K562 (cell line): ENCODE data around the gene MICOS13. TPM values are rescaled to one million over a fixed set of nuclear protein-coding genes. Genes with fewer than 3 reads are reported as not detected.

ENCODE experiments used
- ARID2 ChIP-seq: fragments of 450-650 bp; IDR thresholded peaks from 2 replicates; pipeline ENCODE4 v1.6.1; 2017; ENCODE audit warnings: antibody characterized with exemption, mild to moderate bottlenecking
- CREB5 ChIP-seq: fragments of 250-450 bp; sonication (Bioruptor Pico); IDR thresholded peaks from 2 replicates; pipeline ENCODE4 v1.5.0; 2020; ENCODE audit warnings: mild to moderate bottlenecking
- CREBBP ChIP-seq: IDR thresholded peaks from one replicate; pipeline ENCODE4 v1.6.1; 2012; ENCODE audit warnings: low read depth, mild to moderate bottlenecking, control low read depth, inconsistent platforms, low read length
- MCM5 ChIP-seq: fragments of 450-650 bp; IDR thresholded peaks from 2 replicates; pipeline ENCODE4 v1.6.1; 2016; ENCODE audit warnings: low read depth
- MCM7 ChIP-seq, 2 experiments: fragments of 450-650 bp; IDR thresholded peaks; 2 replicates each; pipeline ENCODE4 v1.6.1; 2016 to 2018
- MITF ChIP-seq: IDR thresholded peaks from 2 replicates; pipeline ENCODE4 v1.6.1; 2014; ENCODE audit warnings: antibody characterized with exemption
- NELFE ChIP-seq: IDR thresholded peaks from 2 replicates; pipeline ENCODE4 v1.6.1; 2011; ENCODE audit warnings: mild to moderate bottlenecking; ENCODE audit not compliant: insufficient read depth, insufficient read length
- NEUROD1 ChIP-seq: fragments of 150-350 bp; IDR thresholded peaks from 2 replicates; pipeline ENCODE4 v1.6.1; 2014; ENCODE audit warnings: borderline replicate concordance, low read length, low read depth; ENCODE audit not compliant: partially characterized antibody
- PKNOX1 ChIP-seq: fragments of 450-650 bp; IDR thresholded peaks from 2 replicates; pipeline ENCODE4 v1.6.1; 2016
- WHSC1 ChIP-seq: IDR thresholded peaks from one replicate; pipeline ENCODE4 v1.6.1; 2012; ENCODE audit warnings: low read length, control low read depth, inconsistent platforms
- ZBTB49 ChIP-seq: sonication (generic); formaldehyde crosslinking; IDR thresholded peaks from 2 replicates; pipeline ENCODE4 v1.8.0; 2022; ENCODE audit warnings: missing genetic modification reagents, mild to moderate bottlenecking, borderline replicate concordance
- ZMIZ1 ChIP-seq, 2 experiments: fragments of 150-350 bp in 1 of 2; IDR thresholded peaks; 2 replicates each; pipeline ENCODE4 v1.6.1; 2012 to 2016; ENCODE audit warnings: low read depth in 2 of 2, low read length in 2 of 2, mild to moderate bottlenecking in 1 of 2, moderate library complexity in 1 of 2
- ZNF639 ChIP-seq, 2 experiments: fragments of 200-800 bp in 1 of 2; sonication (Bioruptor generic) in 1 of 2; sonication (generic) in 1 of 2; formaldehyde crosslinking in 1 of 2; IDR thresholded peaks in 1 of 2; conservative IDR thresholded peaks in 1 of 2; 2 replicates each; pipeline versions ENCODE4 v1.5.0 to v1.6.1; 2016 to 2020; ENCODE audit warnings: missing compliant biosample characterization in 1 of 2, missing genetic modification characterization in 1 of 2, missing genetic modification reagents in 1 of 2
- polyA plus RNA-seq, 8 experiments: library from polyadenylated mRNA; depleted of rRNA in 4 of 8; stranded (reverse) in 5 of 8; unstranded in 3 of 8; fragments of >200 nt; fragmentation: Nextera tagmentation in 2 of 8; fragmentation: Illumina TruSeq in 1 of 8; extraction: Ambion mirVana in 2 of 8; extraction: Trizol in 1 of 8; gene quantifications; 2 replicates each; pipeline versions ENCODE4 v1.2.1 to v1.2.3, GENCODE V29; 2011 to 2014; ENCODE audit warnings: inconsistent platforms in 1 of 8, missing spikeins in 1 of 8
- total RNA-seq, 7 experiments: library from RNA; depleted of rRNA in 6 of 7; stranded (reverse); fragments of >200 nt in 6 of 7; fragmentation: Illumina TruSeq in 2 of 7; extraction: Trizol in 2 of 7; gene quantifications; 2 replicates each; pipeline versions ENCODE4 v1.2.1 to v1.2.3, GENCODE V29; 2011 to 2021; ENCODE audit warnings: low replicate concordance in 1 of 7

The MICOS13 gene
- total and polyA plus RNA-seq, 9 of the 15 experiments (the other 6 are each of a cell fraction or from before 2014, with no cell fraction given) = 15.5 to 220 (median 49.4) TPM

GRCh38 chr19:5681391-5682106 lies 1.2 kb upstream of the MICOS13 start (continued):
- TF ChIP-seq ZMIZ1 (IDR thresholded peaks at IDR 0.05; ENCODE audit: low read depth in 2 of 2, low read length in 2 of 2) = no peak
- TF ChIP-seq NELFE = no peak
- no peak for TF ChIP-seq NEUROD1
- no peak for TF ChIP-seq CREB5 (CRISPR knock-in tag)
- TF ChIP-seq WHSC1 = no peak
- no peak for TF ChIP-seq ZNF639 (CRISPR knock-in tag; conservative IDR thresholded peaks at IDR 0.05 in 1 of 2, IDR thresholded peaks at IDR 0.05 in 1 of 2)
- TF ChIP-seq MCM5 = no peak
- peak; percentile 31; the same call in 1 of the 2 replicates for TF ChIP-seq PKNOX1
- 0 out of 4 replicates have a peak, but pooled peaks have one; percentile 14 to 49 for TF ChIP-seq MCM7 (IDR thresholded peaks at IDR 0.05)
- no peak for TF ChIP-seq ZBTB49
- no peak for TF ChIP-seq MITF
- peak; percentile 19; the same call in 1 of the 2 replicates for TF ChIP-seq ARID2
- TF ChIP-seq CREBBP = no peak
